Ecto neural progenitor cell (in vitro differentiated cells): ENCODE results near the gene KRTAP12-3.
"Not testable (repeated sequence)": the region's sequence is repeated elsewhere in the genome, so short reads cannot be mapped to it uniquely, and the experiment has no call there.

Source experiments
- DNase-seq: peaks from one replicate; pipeline ENCODE4 v3.0.0-alpha.2; 2018; ENCODE audit warnings: low spot score

Gene KRTAP12-3

DNA sequence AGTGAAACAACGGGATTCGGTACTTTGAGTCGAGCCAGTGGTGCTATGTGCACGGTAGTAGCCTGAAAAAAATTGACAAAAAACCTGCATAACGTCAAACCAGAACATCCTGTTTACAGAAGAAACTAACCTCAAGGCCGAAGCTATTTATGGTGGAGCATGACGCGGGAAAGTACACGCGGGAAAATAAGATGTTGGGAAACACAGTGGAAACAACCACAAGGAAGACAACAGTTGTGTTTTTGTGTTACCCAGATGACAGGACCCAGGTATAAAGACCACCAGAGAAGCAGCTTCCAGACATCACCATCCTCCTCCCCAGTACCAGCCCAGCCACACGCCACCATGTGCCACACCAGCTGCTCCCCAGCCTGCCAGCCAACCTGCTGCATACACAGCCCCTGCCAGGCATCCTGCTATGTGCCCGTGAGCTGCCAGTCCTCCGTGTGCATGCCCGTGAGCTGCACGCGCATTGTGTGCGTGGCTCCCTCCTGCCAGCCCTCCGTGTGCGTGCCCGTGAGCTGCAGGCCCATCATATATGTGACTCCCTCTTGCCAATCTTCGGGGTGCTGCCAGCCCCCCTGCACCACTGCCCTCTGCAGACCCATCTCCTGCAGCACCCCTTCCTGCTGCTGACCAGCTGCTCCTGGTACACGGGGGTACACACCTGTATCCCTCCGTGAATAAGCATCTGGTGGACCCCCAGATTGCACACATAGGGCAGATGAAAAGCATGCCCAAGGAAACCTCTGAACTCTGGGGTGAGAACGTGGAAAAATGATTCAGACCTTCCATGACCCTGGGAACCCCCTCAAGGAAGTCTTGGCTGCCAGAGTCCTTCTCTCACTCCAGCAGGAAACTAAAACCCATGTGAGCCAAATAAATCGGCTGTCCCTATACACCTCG lies at the start of gene KRTAP12-3:
KRTAP12-3 (plus strand) TSS at position 298 of the 906 bp plus-strand sequence; CDS start at position 346, 48 bp downstream.
- DNase-seq, result no peak

DNA sequence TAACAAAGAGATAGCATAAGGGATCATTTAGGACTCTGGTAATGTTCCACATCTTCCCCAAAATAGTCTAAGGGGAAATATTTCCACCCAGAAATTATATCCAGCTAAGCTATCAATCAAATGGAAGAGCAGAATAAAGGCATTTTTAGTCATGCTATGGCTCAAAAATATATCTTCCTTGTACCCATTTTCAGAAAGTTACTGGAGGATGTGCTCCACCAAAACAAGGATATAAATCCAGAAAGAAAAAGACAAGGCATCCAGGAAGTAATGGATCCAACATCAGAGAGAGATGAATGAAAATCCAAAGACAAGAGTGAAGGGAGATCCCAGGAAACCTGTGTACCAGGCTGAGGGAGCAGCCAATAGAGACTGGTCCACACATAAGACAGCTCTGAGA lies 48.5 kb upstream of the KRTAP12-3 start:
- no peak for DNase-seq

GRCh38 chr21:44610157-44610843 lies 47.4 kb upstream of the KRTAP12-3 start:
- not testable (repeated sequence) for DNase-seq

GRCh38 chr21:44611551-44611950 lies 46.2 kb upstream of the KRTAP12-3 start:
- no peak for DNase-seq

- DNase-seq, result no peak
Measured at GRCh38 chr21:44612029-44612486, 45.7 kb upstream of the KRTAP12-3 start, which contains the start of gene KRTAP10-8. Gene KRTAP10-8 (plus strand): TSS chr21:44612079. CDS start chr21:44612101, 22 bp downstream.

DNA sequence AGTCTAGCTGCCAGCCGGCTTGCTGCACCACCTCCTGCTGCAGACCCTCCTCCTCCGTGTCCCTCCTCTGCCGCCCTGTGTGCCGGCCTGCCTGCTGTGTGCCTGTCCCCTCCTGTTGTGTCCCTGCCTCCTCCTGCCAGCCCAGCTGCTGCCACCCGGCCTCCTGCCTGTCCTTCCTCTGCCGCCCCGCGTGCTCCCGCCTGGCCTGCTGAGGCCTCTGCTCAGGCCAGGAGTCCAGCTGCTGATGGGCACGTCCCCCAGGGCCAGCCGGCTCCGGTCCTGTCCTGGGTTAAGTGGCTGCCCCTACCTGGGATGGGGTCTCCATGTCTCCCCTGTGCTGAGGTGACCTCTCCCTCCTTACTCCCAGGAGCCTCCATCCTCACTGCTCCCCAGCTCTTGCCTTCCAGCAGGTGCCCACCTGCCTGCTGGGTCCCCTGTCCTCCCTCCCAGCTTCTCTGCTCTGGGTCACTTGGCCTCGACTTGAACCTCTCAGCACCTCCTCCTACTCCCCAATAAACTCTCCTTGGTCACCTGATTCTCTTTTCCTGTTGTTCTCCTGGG lies 45.0 kb upstream of the KRTAP12-3 start:
- no peak for DNase-seq

GRCh38 chr21:44613386-44614155 lies 44.2 kb upstream of the KRTAP12-3 start:
- no peak for DNase-seq

- DNase-seq, result no peak
Measured at GRCh38 chr21:44614161-44614631, 43.5 kb upstream of the KRTAP12-3 start.

- no peak for DNase-seq
Measured at GRCh38 chr21:44614961-44615391, 42.8 kb upstream of the KRTAP12-3 start.

- DNase-seq, result no peak
Measured at GRCh38 chr21:44615466-44615865, 42.3 kb upstream of the KRTAP12-3 start.

DNA sequence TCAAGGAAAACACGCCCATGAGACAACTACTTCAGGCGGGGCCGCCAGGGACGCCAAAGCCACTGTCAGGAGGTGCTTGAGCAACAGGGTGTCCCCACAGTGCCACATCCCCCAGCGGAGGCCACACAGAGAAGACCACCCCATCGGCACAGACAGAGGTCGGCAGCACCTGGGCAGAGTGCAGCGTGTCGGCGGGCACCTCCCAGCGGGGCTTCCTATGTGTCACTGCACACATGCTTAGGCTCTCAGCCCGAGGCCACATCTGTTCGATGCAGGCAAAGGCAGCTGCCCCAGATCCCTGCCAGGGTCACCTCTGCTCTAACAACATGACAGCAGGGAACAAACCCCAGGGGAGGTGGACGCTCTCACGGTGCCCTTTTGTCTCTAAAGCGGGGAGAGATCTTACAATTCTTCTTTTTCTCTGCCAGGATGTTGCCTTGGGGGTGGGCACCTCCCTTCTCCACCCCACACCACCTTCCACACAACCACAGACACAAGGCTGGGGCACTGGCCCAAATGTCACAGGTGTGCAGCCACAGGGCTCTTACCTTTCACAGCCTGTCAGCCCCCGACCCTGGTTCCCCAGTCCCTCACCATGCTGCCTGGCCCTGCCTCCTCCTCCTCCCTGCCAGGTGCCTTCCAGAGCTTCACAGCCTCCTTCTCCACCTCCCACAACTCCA lies 41.7 kb upstream of the KRTAP12-3 start:
- DNase-seq, result no peak

- no peak for DNase-seq
Measured at GRCh38 chr21:44616591-44616926, 41.2 kb upstream of the KRTAP12-3 start.

DNA sequence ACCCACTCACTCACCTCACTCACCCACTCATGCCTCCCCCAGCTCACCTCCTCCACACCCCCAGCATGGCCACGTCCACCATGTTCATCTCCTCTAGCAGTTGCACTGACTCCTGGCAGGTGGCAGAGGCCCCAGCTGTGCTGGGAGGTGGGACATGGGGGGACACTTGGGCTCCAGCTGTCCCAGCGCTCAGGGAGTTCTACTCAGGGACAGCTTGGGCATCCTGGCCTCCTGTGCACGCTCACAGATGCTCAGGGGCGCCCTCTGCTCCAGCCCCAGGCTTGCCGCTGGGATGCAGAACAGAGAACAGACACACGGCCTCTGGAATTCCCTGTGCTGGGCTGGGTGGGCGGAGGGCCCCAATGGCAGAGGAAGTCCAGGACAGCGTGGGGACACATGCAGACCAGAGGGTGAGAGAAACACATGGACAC lies 40.6 kb upstream of the KRTAP12-3 start:
- peak; percentile 50 for DNase-seq

GRCh38 chr21:44618504-44618903 lies 39.2 kb upstream of the KRTAP12-3 start:
- DNase-seq, result no peak

GRCh38 chr21:44618909-44619308 lies 38.8 kb upstream of the KRTAP12-3 start:
- no peak for DNase-seq

DNA sequence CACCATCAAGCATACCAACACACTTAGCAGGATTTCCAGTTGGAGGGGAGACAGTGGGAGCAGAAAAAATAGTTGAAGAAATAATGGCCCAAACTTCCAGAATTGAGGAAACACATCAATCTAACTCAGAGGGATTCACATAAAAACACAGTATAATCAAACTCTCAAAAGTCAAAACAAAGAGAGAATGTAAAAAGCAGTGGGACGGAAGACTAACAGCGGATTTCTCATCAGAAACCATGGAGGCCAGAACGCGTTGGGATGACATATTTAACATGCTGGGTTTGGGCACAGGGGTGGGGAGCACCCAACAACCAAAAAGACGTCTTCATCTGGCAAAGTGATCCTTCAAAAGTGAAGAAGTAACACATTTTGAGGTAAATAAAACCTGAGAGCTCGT lies 37.8 kb upstream of the KRTAP12-3 start:
- DNase-seq, result no peak

- no peak for DNase-seq
Measured at GRCh38 chr21:44623575-44623974, 34.2 kb upstream of the KRTAP12-3 start.

DNA sequence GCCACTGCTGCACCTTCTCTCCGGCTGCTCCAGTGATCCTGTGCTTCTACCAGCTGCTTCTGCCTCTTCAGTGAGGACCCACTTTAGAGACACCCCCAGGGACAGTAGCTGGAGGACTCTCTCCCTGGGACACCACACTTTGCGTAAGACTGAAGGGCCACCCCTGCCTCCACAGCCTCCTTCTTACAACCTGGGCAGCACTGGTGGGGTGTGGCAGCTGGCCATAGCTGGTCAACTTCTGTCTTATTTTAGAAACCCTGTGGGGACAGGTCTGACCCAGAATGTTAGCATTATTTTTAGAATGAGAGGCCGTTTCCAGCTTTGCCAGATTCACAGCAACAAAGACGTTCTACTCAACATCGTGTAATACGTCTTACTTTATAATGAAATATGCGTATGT lies 32.0 kb upstream of the KRTAP12-3 start:
- DNase-seq, result no peak

DNA sequence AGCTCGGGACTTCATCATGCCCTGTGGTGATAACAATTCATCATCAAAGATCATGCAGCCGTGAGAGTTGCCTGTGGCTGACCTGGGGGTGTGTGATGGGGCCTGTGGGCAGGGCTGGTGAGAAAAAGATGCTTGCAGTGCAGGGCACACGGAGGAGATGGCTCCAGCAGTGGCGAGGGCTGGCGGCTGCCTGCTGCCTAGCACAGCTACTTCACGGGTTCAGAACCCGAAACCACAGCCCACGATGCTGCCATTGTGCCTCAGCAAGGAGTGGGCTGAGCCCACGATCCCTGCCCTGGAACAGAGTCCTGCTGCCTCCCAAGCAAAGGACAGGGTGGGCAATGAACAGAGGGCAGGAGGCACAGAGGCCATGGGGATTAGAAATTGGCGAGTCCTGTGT lies 31.5 kb upstream of the KRTAP12-3 start:
- DNase-seq, result no peak

DNA sequence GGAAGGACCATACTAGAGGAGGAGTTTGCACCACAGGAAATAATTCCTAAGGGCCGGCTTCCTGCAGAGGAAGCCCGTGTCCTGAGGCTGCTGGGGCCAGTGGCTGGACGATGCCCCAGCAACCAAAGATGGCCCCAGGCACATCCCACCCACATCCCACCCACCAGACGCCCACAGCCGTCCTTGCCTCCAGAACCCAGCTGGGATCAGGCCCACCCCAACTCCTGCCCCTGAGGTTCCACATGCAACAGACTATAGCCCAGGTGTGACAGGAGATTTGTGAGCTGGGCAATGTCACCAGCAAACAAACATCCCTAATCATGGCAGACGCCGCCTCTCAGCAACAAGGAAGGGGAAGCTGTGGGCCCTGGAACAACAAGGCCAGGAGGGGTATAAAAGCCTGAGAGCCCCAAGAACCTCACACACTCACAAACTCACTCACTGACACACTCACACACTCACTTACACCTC lies 31.0 kb upstream of the KRTAP12-3 start, which contains the start of gene KRTAP10-9:
KRTAP10-9 (plus strand) TSS at position 421 of the 471 bp plus-strand sequence. CDS start 79 bp downstream, outside the sequence.
- no peak for DNase-seq
